Gastrocnemius medialis (tissue), 4 donors: ENCODE results near the gene ATG9B.

Experiments used
- CTCF ChIP-seq, 5 experiments: fragments of 450-650 bp in 3 of 5; fragments of 200-600 bp in 2 of 5; sonication (generic) in 2 of 5; IDR thresholded peaks in 4 of 5; conservative IDR thresholded peaks in 1 of 5; 1 replicate in 4 of 5; 2 replicates in 1 of 5; pipeline ENCODE4 v1.5.1; 2016 to 2019; ENCODE audit warnings: antibody characterized with exemption in 5 of 5, mild to moderate bottlenecking in 3 of 5, moderate library complexity in 3 of 5
- POLR2A ChIP-seq, 2 donors: fragments of 450-650 bp; IDR thresholded peaks; one replicate each; pipeline ENCODE4 v1.6.1; 2017; ENCODE audit warnings: antibody characterized with exemption in 2 of 2, mild to moderate bottlenecking in 2 of 2, moderate library complexity in 2 of 2

DNA sequence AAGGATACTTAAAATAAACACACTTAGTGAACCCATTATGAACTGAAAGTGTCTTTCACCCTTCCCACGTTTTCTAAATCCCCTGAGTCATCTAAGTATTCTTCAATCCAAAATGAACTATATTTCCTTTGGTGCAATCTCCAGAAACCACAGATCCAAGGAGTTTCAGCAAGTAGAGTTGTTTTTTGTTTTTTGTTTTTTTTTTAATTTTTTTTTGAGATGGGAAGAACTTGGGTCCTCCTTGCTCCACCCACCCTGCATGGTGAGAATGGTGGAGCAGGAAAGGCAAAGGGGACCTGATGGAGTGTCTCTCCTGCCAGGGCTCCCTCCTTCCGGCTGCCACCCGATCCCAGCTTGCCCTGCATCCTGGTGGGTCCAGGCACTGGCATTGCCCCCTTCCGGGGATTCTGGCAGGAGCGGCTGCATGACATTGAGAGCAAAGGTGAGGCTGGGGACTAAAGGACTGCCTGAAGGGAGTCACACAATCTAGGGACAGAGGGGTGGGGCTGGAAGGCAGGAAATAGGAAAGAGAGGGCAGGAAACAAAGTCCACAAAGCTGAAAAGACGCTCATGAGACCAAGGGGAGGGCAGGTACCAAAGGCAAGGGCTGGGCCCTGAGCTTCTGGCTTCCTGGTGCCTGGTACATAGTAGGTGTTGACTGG, 12.1 kb downstream of the ATG9B start:
- TF ChIP-seq POLR2A (IDR thresholded peaks at IDR 0.05) (no peak), CTCF (IDR thresholded peaks at IDR 0.05 in 4 of 5, conservative IDR thresholded peaks at IDR 0.05 in 1 of 5) (no peak)
